ENCODE measurements around the gene GKN1. TPM values are rescaled to one million over a fixed set of nuclear protein-coding genes. Genes with fewer than 3 reads are reported as not detected.

The GKN1 gene
- total and polyA plus RNA-seq, 2 of the 8 experiments (the other 6 are each of a cell fraction or from before 2014, with no cell fraction given), result not detected

DNA sequence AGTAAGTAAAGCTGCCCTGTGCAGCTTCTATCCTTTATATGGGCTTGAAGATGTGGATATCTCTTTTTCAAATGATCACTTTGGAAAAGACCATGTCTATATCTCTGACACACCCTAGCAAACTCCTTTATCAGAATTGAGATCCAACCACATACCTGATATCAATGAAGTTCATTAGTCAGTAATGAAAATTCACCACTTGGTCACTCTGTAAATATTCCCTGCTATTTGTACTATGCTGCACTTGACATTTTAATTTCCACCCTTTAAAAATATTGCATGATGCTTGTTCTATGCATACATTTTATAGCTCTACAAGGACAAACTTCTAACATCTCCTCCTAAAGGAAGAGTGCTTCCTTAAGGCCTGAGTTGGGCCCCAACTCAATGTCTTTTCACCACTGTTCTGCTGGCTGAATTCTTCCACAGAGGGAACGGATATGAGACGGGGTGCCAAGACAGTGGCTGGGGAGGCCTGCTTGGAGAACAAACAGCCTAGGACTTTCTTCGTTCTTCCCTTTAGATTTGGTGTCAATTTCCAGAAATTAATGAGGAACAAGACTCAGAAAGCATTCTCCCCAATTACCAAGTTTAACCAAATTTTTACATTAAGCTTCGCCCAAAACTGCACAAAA is 21.4 kb upstream of the GKN1 start, which contains the start of gene GKN2:
Gene GKN2 (minus strand): TSS at position 7 of the 635 bp plus-strand sequence. CDS start 32 bp downstream, outside the sequence.
- H4K8ac ChIP-seq (ENCODE audit: extremely low read depth, insufficient read depth, low read length), result no peak within 1 kb of the TSS
- CTCF ChIA-PET (ENCODE audit: partially characterized antibody), result interaction anchor here (0.8 to 1.8 kb wide), 3 partner anchors 9 to 116 kb away, joined by 3 to 14 read pairs (median 3); no protein-coding TSS in a partner anchor

More for the DNA sequence above, 21.4 kb upstream of the GKN1 start, which contains the start of gene GKN2:
- Histone ChIP-seq H3K4ac (replicated peaks; ENCODE audit: insufficient read length, low read depth, low read length) (no peak within 1 kb of the TSS), H2BK20ac (ENCODE audit: low read length) (no peak within 1 kb of the TSS), H3K36me3 (ENCODE audit: control insufficient read depth in 2 of 4, insufficient read depth in 4 of 4, low read length in 3 of 4) (no peaks in the 10 kb centered on the region), H3K18ac (ENCODE audit: extremely low read depth, low read length) (no peak within 1 kb of the TSS), H3K23me2 (ENCODE audit: low read depth, low read length) (no peaks in the 10 kb centered on the region), H3K4me2 (ENCODE audit: insufficient read depth in 1 of 2, low read depth in 2 of 2, low read length in 2 of 2) (no peak within 1 kb of the TSS; a peak in 1 of 4 replicates), H3K79me1 (ENCODE audit: low read depth, low read length) (no peaks in the 10 kb centered on the region), H2AK5ac (ENCODE audit: low read depth, low read length) (no peak within 1 kb of the TSS), H2BK15ac (ENCODE audit: low read length) (no peak within 1 kb of the TSS), H2AFZ (ENCODE audit: low read length) (no peak within 1 kb of the TSS), H4K5ac (ENCODE audit: insufficient read length, low read depth, low read length) (no peak within 1 kb of the TSS), H3K9ac (replicated peaks in 1 of 4; ENCODE audit: extremely low read depth in 1 of 4, low read depth in 3 of 4, low read length in 3 of 4) (no peak within 1 kb of the TSS), H4K20me1 (replicated peaks in 1 of 2; ENCODE audit: control insufficient read depth in 1 of 2, insufficient read depth in 2 of 2, low read length in 2 of 2) (no peaks in the 10 kb centered on the region), H3K79me2 (ENCODE audit: control insufficient read depth in 1 of 2, insufficient read depth in 2 of 2, low read length in 2 of 2) (no peaks in the 10 kb centered on the region), H2BK120ac (replicated peaks; ENCODE audit: low read depth, low read length) (no peak within 1 kb of the TSS), H3K14ac (ENCODE audit: insufficient read length) (no peak within 1 kb of the TSS), H3K27me3 (replicated peaks in 1 of 4; ENCODE audit: control insufficient read depth in 3 of 4, extremely low read depth in 1 of 4, insufficient read depth in 3 of 4, low read length in 3 of 4) (peaks cover 0 to 1% (median 0%) of the 10 kb centered on the region in 4 experiments; a peak in 1 of 7 replicates), H3K23ac (ENCODE audit: insufficient read length) (no peak within 1 kb of the TSS), H4K91ac (replicated peaks; ENCODE audit: insufficient read length, low read length) (no peak within 1 kb of the TSS), H2BK5ac (ENCODE audit: low read depth, low read length) (no peak within 1 kb of the TSS), H3K4me1 (replicated peaks in 1 of 4; ENCODE audit: control insufficient read depth in 3 of 4, insufficient read depth in 4 of 4, low read length in 3 of 4) (peaks cover 0 to 3% (median 0%) of the 10 kb centered on the region in 4 experiments; a peak in 1 of 7 replicates), H2BK12ac (ENCODE audit: low read depth, low read length) (no peak within 1 kb of the TSS), H3K4me3 (ENCODE audit: extremely low read depth in 1 of 4, insufficient read depth in 2 of 4, low read depth in 3 of 4, low read length in 4 of 4) (no peak within 1 kb of the TSS), H3K56ac (replicated peaks; ENCODE audit: insufficient read length, low read depth, low read length) (no peak within 1 kb of the TSS), H3K27ac (ENCODE audit: low read depth, low read length) (no peak within 1 kb of the TSS), H3K9me3 (ENCODE audit: insufficient read depth in 2 of 2, low read depth in 1 of 2, low read length in 1 of 2) (no peaks in the 10 kb centered on the region)
- DNase-seq (ENCODE audit: low read depth in 1 of 2, low spot score in 2 of 2) (no peak), FAIRE-seq (no peak)
- POLR2A ChIA-PET (ENCODE audit: partially characterized antibody), result interaction anchor here (1.5 kb wide), 1 partner anchor 9 kb away, joined by 3 read pairs; no protein-coding TSS in a partner anchor
- no peak for TF ChIP-seq SIRT6 (IDR thresholded peaks at IDR 0.05; ENCODE audit: low read length)
- no peak for TF ChIP-seq RXRA (IDR thresholded peaks at IDR 0.05; ENCODE audit: insufficient read depth, low read depth, low read length)
- no peak for TF ChIP-seq SP1 (IDR thresholded peaks at IDR 0.05; ENCODE audit: low read depth, low read length)
- TF ChIP-seq EP300 (IDR thresholded peaks at IDR 0.05; ENCODE audit: borderline replicate concordance in 1 of 2, low read depth in 2 of 2, low read length in 2 of 2), result no peak
- TF ChIP-seq TCF12 (IDR thresholded peaks at IDR 0.05; ENCODE audit: low read depth, low read length), result no peak
- no peak for TF ChIP-seq TAF1 (IDR thresholded peaks at IDR 0.05; ENCODE audit: low read depth, low read length)
- no peak for TF ChIP-seq RAD21 (IDR thresholded peaks at IDR 0.05 in 1 of 2, conservative IDR thresholded peaks at IDR 0.05 in 1 of 2; ENCODE audit: low read depth in 2 of 2, low read length in 2 of 2)
- TF ChIP-seq SP4 (IDR thresholded peaks at IDR 0.05; ENCODE audit: low read length), result no peak
- TF ChIP-seq, protein P1, sequence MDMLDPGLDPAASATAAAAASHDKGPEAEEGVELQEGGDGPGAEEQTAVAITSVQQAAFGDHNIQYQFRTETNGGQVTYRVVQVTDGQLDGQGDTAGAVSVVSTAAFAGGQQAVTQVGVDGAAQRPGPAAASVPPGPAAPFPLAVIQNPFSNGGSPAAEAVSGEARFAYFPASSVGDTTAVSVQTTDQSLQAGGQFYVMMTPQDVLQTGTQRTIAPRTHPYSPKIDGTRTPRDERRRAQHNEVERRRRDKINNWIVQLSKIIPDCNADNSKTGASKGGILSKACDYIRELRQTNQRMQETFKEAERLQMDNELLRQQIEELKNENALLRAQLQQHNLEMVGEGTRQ (IDR thresholded peaks at IDR 0.05; ENCODE audit: low read length), result no peak
- no peak for TF ChIP-seq ZNF274 (IDR thresholded peaks at IDR 0.05; ENCODE audit: borderline replicate concordance, extremely low read depth, low read length)
- TF ChIP-seq POLR2A (IDR thresholded peaks at IDR 0.05; ENCODE audit: control extremely low read depth in 1 of 2, low read depth in 2 of 2, low read length in 2 of 2), result no peak
- 84% methylated on average over 4 of the region's 4 CpGs; no CpG with 5 or more reads in 1 of the 2 experiments for WGBS, 2 experiments (ENCODE audit: extremely low coverage in 1 of 2, insufficient coverage in 1 of 2, insufficient read length in 1 of 2, insufficient replicate concordance in 2 of 2, low coverage in 1 of 2, low lambda C conversion rate in 2 of 2, missing lambda C conversion rate in 1 of 2)
